Astrocyte (in vitro differentiated cells and primary cell): Measurements from ENCODE around the gene ADIPOR2. TPM values are rescaled to one million over a fixed set of nuclear protein-coding genes. Genes with fewer than 3 reads are reported as not detected.

Experiments used
- DNase-seq: peaks from one replicate; pipeline ENCODE4 v3.0.0-alpha.2; 2010; ENCODE audit warnings: low read depth
- FAIRE-seq: peaks from 2 replicates; lab custom pipeline; 2011; peaks lifted over from hg19 to GRCh38; lab: Jason Lieb, UNC
- H2AFZ ChIP-seq: 2 replicates; pipeline ENCODE4 v1.6.0; 2012; ENCODE audit warnings: low read depth, low read length, inconsistent platforms
- H3K27ac ChIP-seq: 2 replicates; pipeline ENCODE4 v1.5.1; 2011; ENCODE audit warnings: low read depth, low read length, inconsistent platforms
- H3K27me3 ChIP-seq: 2 replicates; pipeline ENCODE4 v1.6.0; 2011; ENCODE audit warnings: low read length, inconsistent platforms; ENCODE audit not compliant: insufficient read depth
- H3K36me3 ChIP-seq: 2 replicates; pipeline ENCODE4 v1.5.1; 2011; ENCODE audit warnings: low read length, inconsistent platforms; ENCODE audit not compliant: insufficient read depth
- H3K4me1 ChIP-seq: 2 replicates; pipeline ENCODE4 v1.5.1; 2011; ENCODE audit warnings: low read length, inconsistent platforms; ENCODE audit not compliant: insufficient read depth
- H3K4me2 ChIP-seq: 2 replicates; pipeline ENCODE4 v1.6.0; 2012; ENCODE audit warnings: low read length, inconsistent platforms
- H3K4me3 ChIP-seq: 2 replicates; pipeline ENCODE4 v1.5.1; 2011; ENCODE audit warnings: low read depth, mild to moderate bottlenecking, low read length, inconsistent platforms; ENCODE audit not compliant: insufficient read depth
- H3K79me2 ChIP-seq: 2 replicates; pipeline ENCODE4 v1.6.0; 2012; ENCODE audit warnings: mild to moderate bottlenecking, low read length, inconsistent platforms; ENCODE audit not compliant: insufficient read depth
- H3K9ac ChIP-seq: 2 replicates; pipeline ENCODE4 v1.6.0; 2012; ENCODE audit warnings: mild to moderate bottlenecking, low read length, inconsistent platforms
- H3K9me3 ChIP-seq: 2 replicates; pipeline ENCODE4 v1.5.1; 2012; ENCODE audit warnings: low read depth, mild to moderate bottlenecking, low read length, inconsistent platforms; ENCODE audit not compliant: insufficient read depth
- H4K20me1 ChIP-seq: 2 replicates; pipeline ENCODE4 v1.6.0; 2012; ENCODE audit warnings: low read length, inconsistent platforms; ENCODE audit not compliant: insufficient read depth
- H3K27ac Mint-ChIP-seq: one replicate; pipeline ENCODE4 v1.8.0; 2021; ENCODE audit warnings: mild to moderate bottlenecking, mixed read lengths; ENCODE audit not compliant: unreplicated experiment
- H3K27me3 Mint-ChIP-seq: one replicate; pipeline ENCODE4 v1.8.0; 2021; ENCODE audit warnings: low read depth, mixed read lengths; ENCODE audit not compliant: unreplicated experiment
- H3K36me3 Mint-ChIP-seq: one replicate; pipeline ENCODE4 v1.8.0; 2021; ENCODE audit warnings: low read depth, mixed read lengths; ENCODE audit not compliant: unreplicated experiment
- H3K4me1 Mint-ChIP-seq: one replicate; pipeline ENCODE4 v1.8.0; 2021; ENCODE audit warnings: low read depth, mixed read lengths; ENCODE audit not compliant: unreplicated experiment
- H3K4me3 Mint-ChIP-seq: one replicate; pipeline ENCODE4 v1.8.0; 2021; ENCODE audit warnings: mild to moderate bottlenecking, moderate library complexity, mixed read lengths; ENCODE audit not compliant: unreplicated experiment
- H3K9me3 Mint-ChIP-seq: one replicate; pipeline ENCODE4 v1.8.0; 2021; ENCODE audit warnings: mild to moderate bottlenecking, mixed read lengths; ENCODE audit not compliant: unreplicated experiment
- EZH2 ChIP-seq: IDR thresholded peaks from 2 replicates; pipeline ENCODE4 v1.6.1; 2012; ENCODE audit warnings: mild to moderate bottlenecking, low read length, inconsistent platforms; ENCODE audit not compliant: insufficient read depth
- total RNA-seq: library from RNA; stranded (reverse); gene quantifications from 2 replicates; pipeline ENCODE4 v1.2.1, GENCODE V29; 2021
- TF ChIP-seq, protein P1 (sequence below): IDR thresholded peaks from 2 replicates; pipeline ENCODE4 v1.5.1; 2011; ENCODE audit warnings: low read depth, mild to moderate bottlenecking, inconsistent platforms, low read length, moderate library complexity; ENCODE audit not compliant: insufficient read depth

ADIPOR2 gene
- total RNA-seq, 1 donor from 2014 or later, result 56.6 TPM

- DNase-seq (no peak), FAIRE-seq (no peak)
- no peaks in the 10 kb centered on the region for H3K36me3 Mint-ChIP-seq
- Histone ChIP-seq H3K4me3 (no peak overlapping the region), H3K4me2 (no peak overlapping the region), H3K27ac (no peak overlapping the region), H3K36me3 (no peaks in the 10 kb centered on the region), H2AFZ (no peak overlapping the region), H3K79me2 (no peaks in the 10 kb centered on the region), H3K9ac (no peak overlapping the region), H3K4me1 (peaks cover 24% of the 10 kb centered on the region), H3K9me3 (no peaks in the 10 kb centered on the region), H3K27me3 (no peaks in the 10 kb centered on the region), H4K20me1 (no peaks in the 10 kb centered on the region)
- no peaks in the 10 kb centered on the region for H3K9me3 Mint-ChIP-seq
- TF ChIP-seq, protein P1, sequence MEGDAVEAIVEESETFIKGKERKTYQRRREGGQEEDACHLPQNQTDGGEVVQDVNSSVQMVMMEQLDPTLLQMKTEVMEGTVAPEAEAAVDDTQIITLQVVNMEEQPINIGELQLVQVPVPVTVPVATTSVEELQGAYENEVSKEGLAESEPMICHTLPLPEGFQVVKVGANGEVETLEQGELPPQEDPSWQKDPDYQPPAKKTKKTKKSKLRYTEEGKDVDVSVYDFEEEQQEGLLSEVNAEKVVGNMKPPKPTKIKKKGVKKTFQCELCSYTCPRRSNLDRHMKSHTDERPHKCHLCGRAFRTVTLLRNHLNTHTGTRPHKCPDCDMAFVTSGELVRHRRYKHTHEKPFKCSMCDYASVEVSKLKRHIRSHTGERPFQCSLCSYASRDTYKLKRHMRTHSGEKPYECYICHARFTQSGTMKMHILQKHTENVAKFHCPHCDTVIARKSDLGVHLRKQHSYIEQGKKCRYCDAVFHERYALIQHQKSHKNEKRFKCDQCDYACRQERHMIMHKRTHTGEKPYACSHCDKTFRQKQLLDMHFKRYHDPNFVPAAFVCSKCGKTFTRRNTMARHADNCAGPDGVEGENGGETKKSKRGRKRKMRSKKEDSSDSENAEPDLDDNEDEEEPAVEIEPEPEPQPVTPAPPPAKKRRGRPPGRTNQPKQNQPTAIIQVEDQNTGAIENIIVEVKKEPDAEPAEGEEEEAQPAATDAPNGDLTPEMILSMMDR, result no peak
- TF ChIP-seq EZH2, result no peak
- H3K4me3 Mint-ChIP-seq, result no peak overlapping the region
- no peak overlapping the region for H3K27ac Mint-ChIP-seq
- peaks cover 12% of the 10 kb centered on the region for H3K4me1 Mint-ChIP-seq
- peaks cover 1% of the 10 kb centered on the region for H3K27me3 Mint-ChIP-seq
Measured at GRCh38 chr12:1807087-1807860, 116.4 kb downstream of the ADIPOR2 start.

DNA sequence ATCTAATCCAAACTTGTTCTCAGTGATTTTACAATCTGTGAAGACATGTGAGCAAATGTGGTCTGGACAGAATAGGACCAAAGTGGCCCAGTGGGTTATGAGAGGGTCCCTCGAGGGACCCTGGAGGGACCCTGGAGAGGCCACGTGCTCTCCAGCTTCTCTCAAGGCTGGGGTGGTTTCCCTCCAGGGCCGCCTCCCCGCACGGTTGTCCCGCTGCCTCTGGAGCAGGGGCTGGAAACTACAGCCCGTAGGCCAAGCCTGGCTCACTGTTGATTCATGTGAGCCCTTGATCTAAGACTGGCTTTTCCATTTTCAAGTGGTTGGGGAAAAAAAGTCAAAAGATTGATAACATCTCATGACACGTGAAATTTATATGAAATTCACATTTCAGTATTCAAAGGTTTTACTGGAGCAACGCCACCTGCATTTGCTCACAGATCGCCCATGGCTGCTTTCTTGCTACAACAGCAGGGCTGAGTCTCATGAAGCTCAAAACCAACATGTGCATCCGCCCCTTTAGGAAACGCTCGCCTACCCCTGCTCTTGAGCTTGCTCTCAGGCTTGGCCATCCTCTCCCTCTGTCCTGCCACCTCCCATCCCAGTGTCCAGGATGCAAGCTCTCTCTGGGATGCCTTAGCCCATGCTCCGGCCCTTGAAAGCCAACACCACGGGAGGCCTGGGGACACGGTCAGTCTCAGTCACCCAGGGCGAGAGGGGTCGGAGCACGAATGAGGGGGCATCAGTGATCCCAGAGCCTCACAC is 117.3 kb downstream of the ADIPOR2 start:
- Histone ChIP-seq H3K9me3 (no peaks in the 10 kb centered on the region), H3K4me1 (peaks cover 24% of the 10 kb centered on the region), H3K9ac (no peak overlapping the region), H3K4me2 (no peak overlapping the region), H3K79me2 (no peaks in the 10 kb centered on the region), H4K20me1 (no peaks in the 10 kb centered on the region), H3K36me3 (no peaks in the 10 kb centered on the region), H3K27me3 (no peaks in the 10 kb centered on the region), H3K27ac (no peak overlapping the region), H2AFZ (no peak overlapping the region), H3K4me3 (no peak overlapping the region)
- Mint-ChIP-seq H3K36me3 (no peaks in the 10 kb centered on the region), H3K27me3 (no peaks in the 10 kb centered on the region), H3K9me3 (no peaks in the 10 kb centered on the region), H3K27ac (no peak overlapping the region), H3K4me1 (peaks cover 18% of the 10 kb centered on the region), H3K4me3 (no peak overlapping the region)
- DNase-seq (no peak), FAIRE-seq (no peak)
- TF ChIP-seq, protein P1, result no peak
- TF ChIP-seq EZH2, result no peak
